GM19351 (cell line): ENCODE data around the gene TRIM36.

Source experiments
- ATAC-seq: cut with Tn5 transposase; IDR thresholded peaks from one replicate; pipeline ENCODE4 v1.9.1; 2021; ENCODE audit warnings: mild to moderate bottlenecking, moderate library complexity; ENCODE audit not compliant: unreplicated experiment

The TRIM36 gene

GRCh38 chr5:115166744-115167393 is 2.8 kb downstream of the TRIM36 start:
- no peak for ATAC-seq

- ATAC-seq, result no peak
Measured at GRCh38 chr5:115165790-115166189, 3.9 kb downstream of the TRIM36 start.

GRCh38 chr5:115160975-115161475 is 8.7 kb downstream of the TRIM36 start:
- no peak for ATAC-seq

- no peak for ATAC-seq
Measured at GRCh38 chr5:115151208-115151805, 18.4 kb downstream of the TRIM36 start.

- no peak for ATAC-seq
Measured at GRCh38 chr5:115150512-115150911, 19.2 kb downstream of the TRIM36 start.

- no peak for ATAC-seq
Measured at GRCh38 chr5:115147052-115147451, 22.7 kb downstream of the TRIM36 start.

GRCh38 chr5:115136294-115136693 is 33.4 kb downstream of the TRIM36 start:
- ATAC-seq, result no peak

- ATAC-seq, result peak; percentile 64
Measured at GRCh38 chr5:115132465-115132864, 37.2 kb downstream of the TRIM36 start.

GRCh38 chr5:115126303-115126702 is 43.4 kb downstream of the TRIM36 start:
- ATAC-seq, result no peak

GRCh38 chr5:115124741-115125140 is 45.0 kb downstream of the TRIM36 start:
- ATAC-seq, result no peak

- no peak for ATAC-seq
Measured at GRCh38 chr5:115116001-115116400, 53.7 kb downstream of the TRIM36 start.

- no peak for ATAC-seq
Measured at GRCh38 chr5:115109840-115110239, 59.9 kb downstream of the TRIM36 start.

GRCh38 chr5:115109356-115109755 is 60.4 kb downstream of the TRIM36 start:
- ATAC-seq, result no peak

- no peak for ATAC-seq
Measured at GRCh38 chr5:115100319-115100955, 69.3 kb downstream of the TRIM36 start.

- ATAC-seq, result peak; percentile 95
Measured at GRCh38 chr5:115098041-115098702, 71.5 kb downstream of the TRIM36 start.

GRCh38 chr5:115097236-115097635 is 72.5 kb downstream of the TRIM36 start:
- ATAC-seq, result no peak

GRCh38 chr5:115096034-115096769 is 73.5 kb downstream of the TRIM36 start:
- ATAC-seq, result no peak

- no peak for ATAC-seq
Measured at GRCh38 chr5:115087951-115088350, 81.8 kb downstream of the TRIM36 start.

GRCh38 chr5:115086473-115086872 is 83.2 kb downstream of the TRIM36 start:
- no peak for ATAC-seq

GRCh38 chr5:115084246-115084793 is 85.4 kb downstream of the TRIM36 start:
- no peak for ATAC-seq
